Omental fat pad (tissue), 4 donors: ENCODE measurements around the gene MAPKAPK2. TPM values are rescaled to one million over a fixed set of nuclear protein-coding genes. Genes with fewer than 3 reads are reported as not detected.
A peak's percentile ranks its signal among the peaks of the same experiment; 100 is the strongest.

ENCODE experiments used
- ATAC-seq: fragments of 150-250 bp; one replicate; pipeline ENCODE4 v1.9.1; 2016; ENCODE audit warnings: mild to moderate bottlenecking, moderate library complexity; ENCODE audit not compliant: low FRiP score
- DNase-seq: peaks from one replicate; pipeline ENCODE4 v3.0.0-alpha.2; 2019; ENCODE audit warnings: low spot score
- CTCF ChIP-seq, 3 donors: fragments of 450-650 bp; IDR thresholded peaks; one replicate each; pipeline ENCODE4 v1.5.1; 2016 to 2017; ENCODE audit warnings: antibody characterized with exemption in 3 of 3, mild to moderate bottlenecking in 3 of 3, moderate library complexity in 2 of 3
- total RNA-seq, 4 donors: library from RNA; depleted of rRNA; stranded (reverse); fragments of >200 nt; gene quantifications; one replicate each; pipeline ENCODE4 v1.1.0, GENCODE V29; 2016

The MAPKAPK2 gene
- total RNA-seq, 4 donors from 2014 or later: 52.0 to 151 (median 79.9) TPM

- ATAC-seq: no peak
- no peak for DNase-seq
- no peak for TF ChIP-seq CTCF (IDR thresholded peaks at IDR 0.05)
These were observed 23.4 kb upstream of the MAPKAPK2 start for GRCh38 chr1:206661161-206661820.

GRCh38 chr1:206662396-206663092 is 22.2 kb upstream of the MAPKAPK2 start:
- ATAC-seq (no peak), DNase-seq (no peak)
- TF ChIP-seq CTCF (IDR thresholded peaks at IDR 0.05): no peak

- TF ChIP-seq CTCF (IDR thresholded peaks at IDR 0.05): no peak
- ATAC-seq: no peak
- DNase-seq: no peak
These were observed 21.3 kb upstream of the MAPKAPK2 start for GRCh38 chr1:206663362-206663761.

GRCh38 chr1:206663832-206664652 is 20.7 kb upstream of the MAPKAPK2 start:
- TF ChIP-seq CTCF (IDR thresholded peaks at IDR 0.05): peak in 2 of 3 donors; percentile 36 to 80
- ATAC-seq: peak; percentile 53
- DNase-seq: peak; percentile 73

GRCh38 chr1:206664740-206665139 is 20.0 kb upstream of the MAPKAPK2 start:
- ATAC-seq: no peak
- DNase-seq: no peak
- TF ChIP-seq CTCF (IDR thresholded peaks at IDR 0.05): no peak

- no peak for TF ChIP-seq CTCF (IDR thresholded peaks at IDR 0.05)
- ATAC-seq: no peak
- DNase-seq: no peak
These were observed 18.6 kb upstream of the MAPKAPK2 start for GRCh38 chr1:206666031-206666561.
